GM13977 (cell line): ENCODE results near the gene C10orf67.
"Not testable (repeated sequence)": the region's sequence is repeated elsewhere in the genome, so short reads cannot be mapped to it uniquely, and the experiment has no call there.

ENCODE experiments used
- DNase-seq: peaks from one replicate; pipeline ENCODE4 v3.0.0; 2012; ENCODE audit warnings: low spot score
- CTCF ChIP-seq: IDR thresholded peaks from 2 replicates; pipeline ENCODE4 v1.5.1; 2012; ENCODE audit warnings: mild to moderate bottlenecking, control low read depth; ENCODE audit not compliant: insufficient read depth; ENCODE audit errors: extremely low read depth, missing control alignments
- in situ Hi-C: fragments of 300-500 bp; cut with MboI; formaldehyde crosslinking; loops from one replicate; pipeline ENCODE4 v1.12.0; 2022; ENCODE audit warnings: low sequenced_read_pairs, low pct_unique_long_range_greater_than_20kb, mixed read lengths, inconsistent platforms; ENCODE audit not compliant: unreplicated experiment

C10orf67 gene

GRCh38 chr10:23370106-23370505, 25.5 kb upstream of the C10orf67 start:
- in situ Hi-C loops: no loop called here
- no peak for TF ChIP-seq CTCF
- DNase-seq: no peak

- DNase-seq: peak; percentile 23
- in situ Hi-C loops: no loop called here
Observed at GRCh38 chr10:23368816-23369640, 24.4 kb upstream of the C10orf67 start.

GRCh38 chr10:23367896-23368595, 23.4 kb upstream of the C10orf67 start:
- in situ Hi-C loops: no loop called here
- no peak for DNase-seq
- no peak for TF ChIP-seq CTCF

More at GRCh38 chr10:23368816-23369640, 24.4 kb upstream of the C10orf67 start:
- no peak for TF ChIP-seq CTCF

GRCh38 chr10:23365417-23366030, 20.9 kb upstream of the C10orf67 start:
- in situ Hi-C loops, DNase-seq: not testable (repeated sequence)

- DNase-seq: no peak
- in situ Hi-C loops: no loop called here
- no peak for TF ChIP-seq CTCF
Observed at GRCh38 chr10:23364378-23364777, 19.8 kb upstream of the C10orf67 start.

GRCh38 chr10:23363793-23364135, 19.2 kb upstream of the C10orf67 start:
- no peak for DNase-seq
- TF ChIP-seq CTCF: no peak
- in situ Hi-C loops: no loop called here
